Ovary (tissue), 3 donors: ENCODE measurements around the gene PRPF19.

Experiments
- CTCF ChIP-seq, 3 donors: fragments of 450-650 bp in 2 of 3; fragments of 200-600 bp in 1 of 3; IDR thresholded peaks; one replicate each; pipeline versions ENCODE4 v1.5.1 to v1.8.0; 2016 to 2022; ENCODE audit warnings: antibody characterized with exemption in 3 of 3, mild to moderate bottlenecking in 1 of 3
- POLR2A ChIP-seq: fragments of 450-650 bp; IDR thresholded peaks from one replicate; pipeline ENCODE4 v1.6.1; 2017; ENCODE audit warnings: antibody characterized with exemption, mild to moderate bottlenecking, moderate library complexity
- donor health status: DM: no; HTN: no; CAD: no.

- TF ChIP-seq CTCF (IDR thresholded peaks at IDR 0.05) (no peak), POLR2A (no peak)
Measured at GRCh38 chr11:60859616-60860250, 46.7 kb downstream of the PRPF19 start.
